ENCODE data around the gene INSRR.

The INSRR gene

DNA sequence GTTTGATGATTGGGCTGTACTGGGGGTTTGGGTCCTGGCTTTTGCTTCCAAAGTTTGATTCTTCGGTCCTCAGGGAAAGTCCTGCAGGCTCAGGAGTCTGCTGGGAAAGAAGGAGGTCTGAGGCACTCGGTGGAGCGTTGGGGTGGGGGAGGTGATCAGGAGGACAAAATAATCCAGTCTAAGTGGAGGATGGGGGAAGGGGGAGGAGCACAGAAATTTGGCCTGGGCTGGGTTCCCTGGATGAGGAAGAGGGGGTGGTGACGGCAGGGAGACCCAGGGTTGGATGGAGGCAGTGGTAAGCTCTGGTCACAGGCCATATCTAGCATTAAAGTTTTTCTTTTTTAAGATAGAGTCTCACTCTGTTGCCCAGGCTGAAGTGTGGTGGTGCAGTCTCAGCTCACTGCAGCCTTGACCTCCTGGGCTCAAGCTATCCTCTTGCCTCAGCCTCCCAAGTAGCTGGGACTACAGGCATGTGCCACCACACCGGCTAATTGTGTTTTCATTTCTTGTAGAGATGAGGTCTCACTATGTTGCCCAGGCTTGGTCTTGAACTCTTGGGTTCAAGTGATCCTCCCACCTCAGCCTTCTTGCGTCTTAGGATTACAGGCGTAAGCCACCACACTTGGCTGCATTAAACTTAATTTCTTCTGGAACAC, 49.1 kb downstream of the INSRR start:
- in situ Hi-C loops (cut with MboI; ENCODE audit: low sequenced_read_pairs): no loop called here

DNA sequence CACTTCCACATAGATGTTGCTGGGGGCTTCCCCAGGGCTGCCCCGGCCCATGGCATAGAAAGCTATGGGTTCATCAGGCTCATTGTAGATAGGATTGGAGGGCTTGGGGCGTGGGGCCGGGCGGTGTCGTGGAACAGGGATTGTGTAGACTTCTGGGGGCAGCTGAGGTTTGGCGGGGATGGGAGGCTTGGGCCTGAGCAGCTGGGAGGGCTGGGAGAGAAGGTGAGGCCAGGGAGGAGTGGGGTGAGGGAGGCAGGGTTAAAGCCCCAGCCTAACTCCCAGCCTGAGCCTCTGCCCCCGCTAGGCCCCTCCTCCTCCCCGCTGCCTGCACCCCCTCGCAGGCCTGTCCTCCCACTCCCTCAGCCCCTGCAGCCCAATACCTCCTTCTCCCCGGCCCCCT, 49.6 kb downstream of the INSRR start:
- in situ Hi-C loops (cut with MboI; ENCODE audit: low sequenced_read_pairs): no loop called here

DNA sequence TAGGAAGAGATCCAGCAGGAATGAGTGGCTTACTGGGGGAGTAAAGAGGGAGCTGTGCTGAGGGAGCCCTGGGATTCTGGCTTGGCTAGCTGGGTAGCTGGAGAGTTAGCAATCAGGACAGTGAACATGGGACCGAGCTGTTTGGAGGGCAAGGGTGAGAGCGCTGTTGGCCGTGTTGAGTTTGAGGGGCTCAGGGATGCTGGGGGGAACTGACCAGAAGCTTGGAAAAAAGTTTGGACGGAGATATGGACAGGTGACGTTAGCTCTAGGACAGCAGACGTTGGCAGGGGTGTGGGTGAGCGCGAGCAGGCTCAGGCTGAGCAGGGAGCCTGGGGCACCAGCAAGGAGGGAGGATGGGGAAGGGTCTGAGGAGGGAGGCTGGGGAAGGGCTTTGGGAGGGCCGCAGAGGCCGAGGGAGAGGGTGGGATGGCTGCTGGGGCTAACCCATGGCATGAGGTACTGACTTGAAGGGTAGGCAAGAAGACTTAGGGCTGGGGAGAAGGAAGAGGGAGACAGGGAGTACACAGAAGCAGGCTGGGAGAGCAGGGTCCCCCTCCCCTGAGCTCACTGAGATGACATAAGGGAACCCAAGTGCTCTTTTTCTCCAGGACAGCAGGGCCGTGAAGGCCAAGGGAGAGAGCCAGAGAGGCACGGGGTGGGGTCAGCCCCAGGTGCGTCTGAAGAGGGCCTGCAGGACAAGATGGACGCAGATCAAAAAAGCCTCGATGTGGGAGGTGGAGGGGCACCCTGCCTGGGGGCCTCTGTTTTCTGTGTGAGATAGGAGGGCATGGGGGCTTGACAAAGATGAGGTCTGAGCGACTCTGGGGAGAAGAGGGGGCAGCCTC, 50.5 kb downstream of the INSRR start:
- in situ Hi-C loops (cut with MboI; ENCODE audit: low sequenced_read_pairs): no loop called here

DNA sequence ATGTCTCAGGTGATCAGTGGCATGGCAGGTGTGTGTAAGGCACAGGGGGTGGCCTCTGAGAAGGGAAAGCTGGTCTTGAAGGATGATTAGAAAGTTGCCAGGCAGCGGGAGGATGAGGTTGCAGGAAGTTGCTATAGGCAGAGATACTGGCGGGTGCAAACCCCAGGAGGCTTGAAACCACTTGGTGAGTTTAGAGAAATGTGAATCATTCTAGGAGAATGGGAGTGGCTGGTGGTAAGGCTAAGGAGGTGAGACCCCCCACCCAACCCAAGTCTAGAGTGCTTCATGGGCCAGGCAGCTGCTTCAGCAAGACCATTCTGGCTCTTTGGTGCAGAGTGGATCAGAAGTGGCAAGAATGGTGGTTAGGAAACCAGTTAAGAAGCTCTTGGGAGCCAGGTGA, 51.3 kb downstream of the INSRR start:
- in situ Hi-C loops (cut with MboI; ENCODE audit: low sequenced_read_pairs): no loop called here

DNA sequence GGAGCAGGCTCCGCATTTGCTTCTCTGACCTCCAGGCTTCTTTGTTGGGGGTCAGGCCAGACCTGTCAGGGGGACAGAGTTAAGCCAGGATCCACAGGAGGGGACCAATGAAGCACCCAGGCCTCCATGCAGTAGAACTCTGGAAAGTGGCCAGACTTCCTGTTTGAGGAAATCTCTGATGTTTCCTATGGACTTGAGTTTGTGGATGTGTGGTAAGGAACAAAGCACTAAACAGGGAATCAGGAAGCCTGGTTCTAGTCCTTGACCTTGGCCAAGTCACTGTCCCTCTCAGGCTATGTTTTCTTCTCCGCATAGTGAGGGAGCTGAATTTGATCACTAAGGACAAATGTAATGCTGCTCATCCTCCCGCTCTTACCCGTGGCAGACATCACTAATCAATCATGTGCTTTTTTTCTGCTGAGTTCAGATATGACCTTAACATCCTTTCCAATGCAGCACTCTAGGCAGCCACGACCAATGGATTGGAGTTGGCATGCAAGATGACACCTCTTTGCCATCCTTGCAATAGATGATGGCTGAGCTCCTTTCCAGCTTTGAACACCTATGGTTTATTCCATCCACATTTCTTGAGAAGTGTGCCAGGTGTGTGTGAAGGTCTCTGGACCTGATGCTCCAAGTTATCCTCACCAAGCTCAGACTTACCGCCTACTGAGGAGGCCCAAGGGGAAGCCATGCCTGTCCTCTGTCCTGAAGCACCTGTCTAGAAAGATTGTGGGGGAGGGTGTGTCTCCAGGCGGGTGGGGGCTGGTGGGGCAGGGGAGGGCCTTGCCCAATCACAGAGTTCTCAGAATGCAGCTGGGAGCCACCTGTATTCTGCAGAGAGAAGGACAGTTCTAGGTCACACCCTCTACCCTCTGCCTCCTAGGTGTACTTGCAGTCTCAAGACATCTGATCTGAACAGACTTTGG, 52.1 kb downstream of the INSRR start:
- in situ Hi-C loops (cut with MboI; ENCODE audit: low sequenced_read_pairs): no loop called here

DNA sequence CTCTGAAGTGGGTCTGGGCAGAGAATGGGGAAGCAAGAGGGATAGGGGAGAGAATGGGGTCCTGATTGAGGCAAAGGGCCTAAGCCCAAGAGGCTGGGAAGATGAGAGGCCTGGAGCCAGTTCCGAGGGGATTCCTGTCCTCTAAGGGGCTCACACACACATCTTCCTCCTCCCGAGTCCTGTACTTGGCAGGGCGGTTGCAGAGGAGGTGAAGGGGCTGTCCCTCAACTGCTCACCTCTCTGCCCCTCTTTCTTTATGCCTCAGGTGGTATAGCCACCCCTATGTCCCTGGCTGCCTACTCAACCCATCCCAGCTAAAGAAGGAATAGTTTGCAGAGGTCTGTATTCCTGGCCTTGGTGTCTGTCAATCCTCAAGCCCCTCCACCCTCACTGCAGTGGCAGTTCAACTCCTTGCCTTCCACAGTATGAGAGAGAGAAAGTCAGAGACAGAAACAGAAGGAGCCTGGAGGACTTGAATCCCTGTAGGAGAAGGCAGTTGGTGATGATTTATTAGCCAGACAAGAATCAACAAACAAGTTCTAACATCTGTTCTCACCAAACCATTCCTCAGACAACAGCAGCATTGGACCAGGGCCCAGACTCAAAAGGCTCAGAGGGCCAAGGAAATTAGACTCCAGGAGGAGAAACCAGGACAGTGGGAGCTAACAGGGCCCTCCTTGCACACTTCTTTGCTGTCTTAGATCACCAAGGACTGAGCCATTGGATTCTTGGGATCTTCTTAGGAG, 53.0 kb downstream of the INSRR start:
- in situ Hi-C loops (cut with MboI; ENCODE audit: low sequenced_read_pairs): no loop called here

DNA sequence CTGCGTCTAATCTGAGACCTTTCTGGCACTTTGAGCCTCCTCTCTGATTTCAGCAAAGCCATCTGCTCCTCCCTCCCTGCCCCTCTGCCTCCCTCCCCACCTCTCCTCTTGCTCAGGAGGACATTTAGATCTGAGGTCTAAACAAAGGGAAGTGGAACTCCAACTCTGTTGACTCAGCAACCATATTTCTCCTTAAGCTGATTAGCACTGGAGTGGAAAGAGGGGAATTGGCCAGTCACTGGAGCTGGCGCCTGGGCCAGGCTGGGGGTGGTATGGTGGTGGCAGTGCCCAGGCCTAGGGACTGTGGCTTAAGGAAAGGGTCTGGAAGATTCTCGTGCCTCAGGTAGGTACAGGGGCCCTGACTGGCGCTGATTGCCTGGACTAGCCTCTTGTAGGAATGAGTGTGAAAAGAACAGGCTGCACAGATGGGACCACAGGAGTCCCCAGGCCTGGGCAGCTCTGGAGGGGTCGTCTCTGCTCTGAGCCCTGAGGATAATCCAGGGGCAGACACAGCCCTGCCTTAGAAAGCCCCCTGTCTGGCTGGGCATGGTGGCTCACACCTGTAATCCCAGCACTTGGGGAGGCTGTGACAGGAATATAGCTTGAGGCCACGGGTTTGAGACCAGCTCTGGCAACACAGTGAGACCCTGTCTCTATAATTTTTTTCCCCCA, 54.2 kb downstream of the INSRR start:
- in situ Hi-C loops (cut with MboI; ENCODE audit: low sequenced_read_pairs): no loop called here

DNA sequence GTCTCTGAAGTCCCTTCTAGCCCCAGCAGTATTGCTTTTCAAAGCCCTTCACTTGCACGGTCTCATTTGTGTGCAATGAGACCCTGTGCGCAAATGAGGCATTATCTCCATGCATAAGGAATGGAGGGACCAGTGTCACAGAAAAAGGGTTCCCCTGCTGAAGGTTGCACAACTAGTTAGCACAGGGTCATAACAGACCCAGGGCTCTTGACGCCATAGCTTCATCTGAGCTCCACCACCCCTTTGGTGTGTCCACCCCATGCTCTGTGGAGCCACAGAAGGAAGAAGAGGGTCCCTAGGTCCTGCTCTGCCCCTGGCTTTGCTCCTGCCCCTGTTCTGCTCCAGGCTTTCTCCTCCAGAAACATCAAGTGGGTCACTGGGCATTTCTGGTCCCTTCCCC, 54.9 kb downstream of the INSRR start:
- in situ Hi-C loops (cut with MboI; ENCODE audit: low sequenced_read_pairs): no loop called here

DNA sequence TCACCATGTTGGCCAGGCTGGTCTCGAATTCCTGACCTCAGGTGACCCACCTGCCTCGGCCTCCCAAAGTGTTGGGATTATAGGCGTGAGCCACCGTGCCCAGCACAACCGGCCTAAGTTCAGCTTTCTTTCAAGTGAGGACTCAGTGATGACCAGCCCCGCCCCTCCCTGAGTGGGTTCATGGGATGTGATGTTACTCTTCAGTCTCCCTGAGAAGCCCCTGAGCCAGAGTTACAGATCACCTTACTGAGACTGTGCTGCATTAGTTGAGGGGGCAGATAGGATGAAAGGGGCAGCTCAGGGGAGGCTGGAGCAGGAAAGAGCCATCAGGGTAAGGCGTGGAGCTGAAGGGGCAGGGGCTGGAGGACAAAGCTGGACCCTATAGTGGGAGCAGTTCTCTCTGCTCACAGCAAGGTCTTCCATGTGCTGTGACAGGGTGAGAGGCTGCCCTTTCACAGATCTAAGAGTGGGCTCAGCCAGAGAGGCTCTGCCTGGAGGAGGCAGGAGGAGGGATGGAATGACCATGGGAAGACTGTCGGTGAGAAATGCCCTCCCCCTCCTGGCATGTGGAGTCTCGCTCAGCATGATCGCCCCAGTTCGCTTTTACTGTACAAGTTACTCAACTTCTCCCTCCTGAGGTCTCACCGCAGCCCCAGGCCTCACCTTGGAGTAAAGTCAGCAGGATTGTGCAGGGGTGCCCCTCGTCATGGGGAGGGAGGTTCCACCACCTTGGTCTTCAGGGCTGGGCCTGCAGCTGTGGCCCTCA, 55.6 kb downstream of the INSRR start:
- in situ Hi-C loops (cut with MboI; ENCODE audit: low sequenced_read_pairs): no loop called here

DNA sequence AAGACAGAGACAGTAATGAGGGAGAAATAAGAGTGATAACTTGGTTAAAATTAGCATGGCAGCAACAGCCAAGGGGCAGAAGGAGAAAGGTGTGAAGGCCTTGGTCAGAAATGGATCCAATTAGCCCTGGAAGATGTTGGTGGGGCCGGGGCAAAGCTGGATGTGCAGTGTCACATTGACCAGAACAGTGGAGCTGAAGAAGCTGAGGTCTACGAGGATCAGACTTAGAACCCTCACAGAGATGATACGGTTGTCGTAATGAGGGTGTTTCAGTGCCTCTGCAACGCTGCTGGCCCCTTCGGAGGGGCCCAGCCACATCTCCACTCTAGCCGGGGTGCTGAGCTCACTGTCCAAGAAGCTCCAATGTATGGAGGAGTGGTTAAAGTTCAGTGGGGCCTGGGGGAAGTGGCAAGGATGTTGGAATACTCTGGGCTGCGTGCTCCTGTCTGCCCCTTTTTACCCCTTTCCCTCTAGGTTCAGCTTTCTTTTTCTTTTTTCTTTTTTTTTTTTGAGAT, 56.4 kb downstream of the INSRR start:
- in situ Hi-C loops (cut with MboI; ENCODE audit: low sequenced_read_pairs): no loop called here

DNA sequence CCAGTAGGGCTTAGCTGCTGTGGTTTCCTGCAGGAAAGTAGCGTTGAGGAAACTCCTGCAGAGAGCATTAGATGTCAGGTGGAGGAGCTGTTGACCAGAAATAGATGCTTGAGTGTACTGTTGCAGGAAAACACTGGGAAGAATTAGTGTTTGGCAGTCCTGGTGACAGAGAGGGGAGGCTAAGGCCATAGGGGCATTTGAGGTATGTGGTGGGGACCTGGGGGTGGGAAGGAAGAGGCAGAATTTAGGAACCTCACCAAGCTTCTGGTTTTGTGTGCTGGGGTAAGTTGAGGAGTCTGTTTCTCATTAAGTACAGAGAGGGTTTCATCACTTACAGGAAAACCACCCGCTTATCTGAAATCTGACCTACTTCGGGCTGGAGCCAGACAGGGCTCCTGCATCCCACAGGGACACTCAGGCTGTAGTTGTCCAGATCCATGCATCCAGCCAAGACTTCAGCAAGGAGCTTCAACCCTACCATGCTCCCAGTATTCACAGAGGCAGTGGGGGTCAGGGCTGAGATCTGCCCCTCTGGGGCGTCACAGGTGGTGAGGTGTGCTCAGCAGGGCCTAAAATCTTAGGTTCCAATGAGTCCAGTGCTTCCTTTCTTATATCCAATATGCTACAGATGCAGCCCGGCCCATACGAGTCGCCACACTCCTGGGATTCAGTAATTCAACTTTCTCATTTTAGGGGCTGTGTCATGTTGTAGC, 57.4 kb downstream of the INSRR start:
- in situ Hi-C loops (cut with MboI; ENCODE audit: low sequenced_read_pairs): no loop called here

DNA sequence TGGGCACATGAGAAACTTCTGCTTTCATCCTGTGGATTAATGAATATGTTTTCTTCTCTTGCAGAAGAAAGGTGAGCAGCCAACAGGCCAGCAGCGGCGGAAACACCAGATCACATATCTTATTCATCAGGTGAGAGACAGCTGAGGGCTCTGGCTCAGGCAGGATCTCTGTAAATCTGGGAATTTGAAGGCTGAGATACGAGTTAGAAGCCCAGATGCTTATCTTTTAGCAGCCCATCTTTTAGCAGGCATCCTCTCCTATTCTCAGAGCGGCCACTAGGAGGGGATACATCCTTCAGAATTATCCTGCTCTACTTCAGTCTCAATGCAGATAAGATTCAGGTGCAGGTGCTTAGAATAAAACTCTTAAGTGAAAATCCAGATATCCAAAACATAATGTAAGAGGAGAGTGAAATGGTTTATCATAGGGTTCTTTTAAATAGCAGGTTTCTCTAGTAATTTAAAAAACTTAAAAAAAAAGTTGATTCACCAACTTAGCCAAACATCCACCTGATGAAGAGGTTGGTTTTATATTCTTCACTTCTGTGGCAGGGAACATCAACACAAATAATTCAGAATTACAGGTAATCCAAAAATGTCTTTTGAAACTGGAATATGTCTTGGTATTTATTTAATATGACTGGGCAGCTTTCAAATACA, 61.6 kb downstream of the INSRR start:
- in situ Hi-C loops (cut with MboI; ENCODE audit: low sequenced_read_pairs): loop anchor here (10.0 kb wide), 1 partner anchor 87 kb away; no protein-coding TSS in a partner anchor

DNA sequence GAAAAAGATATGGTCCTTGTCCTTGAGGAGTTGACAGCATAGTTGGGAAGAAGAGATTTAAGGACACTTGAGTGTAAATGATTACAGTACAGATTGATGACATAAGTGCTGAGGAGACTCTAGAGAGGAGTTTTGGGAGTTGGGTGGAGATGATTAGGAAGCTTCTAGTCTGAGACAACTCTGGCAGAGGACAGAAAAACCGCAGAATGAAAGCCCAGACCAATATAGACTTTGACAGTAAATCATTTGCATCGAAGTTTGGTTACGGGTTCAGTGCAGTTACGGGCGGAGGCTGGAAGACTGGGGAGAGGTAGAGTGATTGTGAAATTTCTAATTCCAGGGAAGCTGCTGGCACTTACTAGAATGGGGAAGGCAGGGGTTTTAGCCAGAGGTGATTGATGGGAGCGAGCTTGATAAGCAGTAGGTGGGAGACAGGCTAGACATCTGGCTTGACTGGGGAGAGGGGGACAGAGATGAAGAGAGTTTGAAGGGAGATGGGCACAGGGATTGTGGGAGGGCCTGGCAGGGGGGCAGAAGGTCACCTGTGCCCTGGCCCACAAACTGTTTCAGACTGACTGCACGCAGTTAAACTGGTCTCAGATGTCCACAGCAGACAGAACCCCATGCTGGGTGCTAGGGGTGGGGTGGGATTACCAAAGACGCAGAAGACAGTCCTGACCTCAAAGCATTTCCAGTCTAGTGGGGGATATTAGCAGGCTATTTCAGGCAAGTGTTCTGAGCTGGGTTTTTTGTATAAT, 62.4 kb downstream of the INSRR start:
- in situ Hi-C loops (cut with MboI; ENCODE audit: low sequenced_read_pairs): loop anchor here (10.0 kb wide), 1 partner anchor 88 kb away; no protein-coding TSS in a partner anchor

DNA sequence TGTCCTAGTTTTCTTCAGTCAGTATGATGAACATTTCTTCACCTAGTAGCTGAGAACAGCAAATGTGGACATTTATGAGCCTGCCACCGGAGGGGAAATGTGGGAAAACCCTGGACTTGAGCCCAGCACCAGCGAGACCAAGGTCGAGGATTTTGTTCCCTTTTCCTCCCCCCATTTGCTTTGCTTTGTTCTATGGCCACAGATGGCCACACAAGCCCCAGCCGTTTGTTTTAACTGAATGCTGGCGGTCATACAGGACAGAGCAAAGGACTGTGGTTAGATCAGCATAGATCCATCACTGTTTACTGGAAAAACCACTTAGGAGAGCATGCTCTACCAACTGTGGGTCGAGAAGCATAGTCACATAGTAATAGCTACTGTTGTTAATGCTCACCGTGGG, 63.1 kb downstream of the INSRR start:
- in situ Hi-C loops (cut with MboI; ENCODE audit: low sequenced_read_pairs): loop anchor here (10.0 kb wide), 1 partner anchor 89 kb away; no protein-coding TSS in a partner anchor

DNA sequence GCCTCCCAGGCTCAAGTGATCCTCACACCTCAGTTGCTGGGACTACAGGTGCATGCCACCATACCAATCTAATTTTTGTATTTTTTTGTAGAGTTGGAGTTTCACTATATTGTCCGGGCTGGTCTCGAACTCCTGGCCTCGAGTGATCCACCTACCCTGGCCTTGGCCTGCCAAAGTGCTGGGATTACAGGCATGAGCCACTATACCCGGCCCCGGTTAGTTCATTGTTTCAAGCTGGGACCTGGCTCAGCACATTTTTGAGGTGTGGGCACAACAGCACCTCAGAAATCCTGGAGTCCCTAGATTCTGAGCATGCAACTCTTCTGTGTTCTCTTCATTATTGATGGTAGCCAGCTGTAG, 63.6 kb downstream of the INSRR start:
- in situ Hi-C loops (cut with MboI; ENCODE audit: low sequenced_read_pairs): loop anchor here (10.0 kb wide), 1 partner anchor 89 kb away; no protein-coding TSS in a partner anchor

DNA sequence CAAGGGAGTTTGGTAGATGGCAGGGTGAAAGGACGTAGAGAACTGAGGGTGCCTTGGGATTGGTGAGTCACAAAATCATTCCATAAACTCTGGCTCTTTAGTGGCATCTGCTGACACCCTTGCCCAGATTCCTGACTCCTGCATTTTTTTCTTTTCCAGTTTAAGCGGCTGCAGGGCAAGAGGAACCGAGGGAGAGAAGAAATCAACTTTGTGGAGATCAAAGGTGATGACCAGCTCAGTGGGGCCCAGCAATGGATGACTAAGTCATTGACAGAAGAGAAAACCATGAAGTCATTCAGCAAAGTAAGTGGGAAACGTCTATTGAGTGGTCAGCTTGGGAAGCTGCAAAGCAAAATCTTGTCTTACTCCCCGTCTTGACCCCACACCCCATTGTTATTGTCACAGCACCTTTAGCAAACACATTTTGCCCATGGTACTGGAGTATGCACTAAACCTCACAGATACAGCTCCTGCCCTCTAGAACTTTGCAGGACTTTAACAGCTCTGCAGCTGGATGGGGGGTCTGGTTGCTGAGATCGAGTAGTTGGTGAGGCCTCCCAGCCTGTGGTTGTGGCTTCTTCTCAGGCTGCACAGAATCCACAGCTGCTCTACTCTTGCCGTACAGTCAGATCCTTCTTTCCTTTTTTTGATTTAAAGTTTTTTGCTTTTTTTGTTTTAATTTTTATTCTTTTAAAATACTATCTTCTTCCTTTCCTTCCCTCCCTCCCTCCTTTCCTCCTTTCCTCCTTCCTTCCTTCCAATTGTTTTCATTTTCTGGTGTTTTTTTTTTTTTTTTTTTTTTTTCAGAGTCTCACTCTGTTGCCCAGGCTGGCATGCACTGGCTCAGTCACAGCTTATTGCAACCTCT, 64.2 kb downstream of the INSRR start:
- in situ Hi-C loops (cut with MboI; ENCODE audit: low sequenced_read_pairs): loop anchor here (10.0 kb wide), 1 partner anchor 90 kb away; no protein-coding TSS in a partner anchor

Data from HL-60/S4 treated with phorbol 12-myristate 13-acetate at 8.2 ng/mL for 4 days and 3 days (cell line).